ENCODE measurements around the gene PPP1R12B. TPM values are rescaled to one million over a fixed set of nuclear protein-coding genes. Genes with fewer than 3 reads are reported as not detected.
"Not testable (repeated sequence)": the region's sequence is repeated elsewhere in the genome, so short reads cannot be mapped to it uniquely, and the experiment has no call there.

Gene PPP1R12B
- total RNA-seq, 2 donors from 2014 or later = 18.2 to 33.0 TPM

- H3K27ac ChIP-seq = peak overlapping the region in 1 of 4 donors; percentile 26
- ATAC-seq = no peak
- no peaks in the 10 kb centered on the region for H3K9me3 ChIP-seq
- TF ChIP-seq CTCF (IDR thresholded peaks at IDR 0.05) (no peak), POLR2A (IDR thresholded peaks at IDR 0.05) (no peak)
- peaks cover 15% of the 10 kb centered on the region for H3K4me1 ChIP-seq
- WGBS, 2 donors = 43 to 47% methylated on average over 3 of the region's 3 CpGs
- no peak overlapping the region for H3K4me3 ChIP-seq
- H3K27me3 ChIP-seq = no peaks in the 10 kb centered on the region
- H3K36me3 ChIP-seq (replicated peaks in 1 of 2; ENCODE audit: insufficient read depth in 1 of 2, low read depth in 2 of 2) = peaks cover 2 to 4% of the 10 kb centered on the region in 2 donors
- intact Hi-C loops (cut with DNase I) = no loop called here
- no peak for DNase-seq
These were observed 84.9 kb downstream of the PPP1R12B start for GRCh38 chr1:202433155-202434043.

GRCh38 chr1:202434059-202434458, 85.6 kb downstream of the PPP1R12B start:
- H3K36me3 ChIP-seq (replicated peaks in 1 of 2; ENCODE audit: insufficient read depth in 1 of 2, low read depth in 2 of 2) = peaks cover 4 to 5% of the 10 kb centered on the region in 2 donors

GRCh38 chr1:202438393-202439174, 90.1 kb downstream of the PPP1R12B start:
- Histone ChIP-seq H3K27me3 (no peaks in the 10 kb centered on the region), H3K4me1 (peaks cover 6% of the 10 kb centered on the region), H3K27ac (no peak overlapping the region), H3K9me3 (no peaks in the 10 kb centered on the region), H3K36me3 (replicated peaks in 1 of 2; ENCODE audit: insufficient read depth in 1 of 2, low read depth in 2 of 2) (peaks cover 2 to 8% of the 10 kb centered on the region in 2 donors), H3K4me3 (no peak overlapping the region)
- intact Hi-C loops (cut with DNase I) = no loop called here
- DNase-seq (no peak), ATAC-seq (no peak)
- no peak for TF ChIP-seq CTCF (IDR thresholded peaks at IDR 0.05)
- TF ChIP-seq POLR2A (IDR thresholded peaks at IDR 0.05) = no peak
- WGBS, 2 donors = 95 to 97% methylated on average over 32 to 33 of the region's 37 CpGs

More at GRCh38 chr1:202434059-202434458, 85.6 kb downstream of the PPP1R12B start:
- no peak overlapping the region for H3K27ac ChIP-seq
- TF ChIP-seq POLR2A (IDR thresholded peaks at IDR 0.05) (no peak), CTCF (IDR thresholded peaks at IDR 0.05) (no peak)
- intact Hi-C loops (cut with DNase I) = no loop called here
- no peak overlapping the region for H3K4me3 ChIP-seq
- no peak for DNase-seq
- H3K4me1 ChIP-seq = peaks cover 15% of the 10 kb centered on the region
- H3K9me3 ChIP-seq = no peaks in the 10 kb centered on the region
- no peaks in the 10 kb centered on the region for H3K27me3 ChIP-seq
- ATAC-seq = no peak

- no peak overlapping the region for H3K27ac ChIP-seq
- H3K27me3 ChIP-seq = no peaks in the 10 kb centered on the region
- DNase-seq = no peak
- H3K4me1 ChIP-seq = no peaks in the 10 kb centered on the region
- 91 to 93% methylated on average over 12 to 14 of the region's 14 CpGs for WGBS, 2 donors
- no peaks in the 10 kb centered on the region for H3K9me3 ChIP-seq
- no peak overlapping the region for H3K4me3 ChIP-seq
- peaks cover 2 to 8% of the 10 kb centered on the region in 2 donors for H3K36me3 ChIP-seq (replicated peaks in 1 of 2; ENCODE audit: insufficient read depth in 1 of 2, low read depth in 2 of 2)
- TF ChIP-seq POLR2A (IDR thresholded peaks at IDR 0.05) (no peak), CTCF (IDR thresholded peaks at IDR 0.05) (no peak)
- intact Hi-C loops (cut with DNase I) = no loop called here
- ATAC-seq = no peak
These were observed 90.8 kb downstream of the PPP1R12B start for GRCh38 chr1:202439308-202439707.

GRCh38 chr1:202448140-202448539, 99.6 kb downstream of the PPP1R12B start:
- H3K27me3 ChIP-seq; ATAC-seq; intact Hi-C loops (cut with DNase I); H3K4me3 ChIP-seq; H3K4me1 ChIP-seq; DNase-seq; H3K27ac ChIP-seq; H3K36me3 ChIP-seq (replicated peaks in 1 of 2; ENCODE audit: insufficient read depth in 1 of 2, low read depth in 2 of 2); H3K9me3 ChIP-seq: not testable (repeated sequence)
- 81 to 88% methylated on average over 2 of the region's 2 CpGs for WGBS, 2 donors

- intact Hi-C loops (cut with DNase I); H3K36me3 ChIP-seq (replicated peaks in 1 of 2; ENCODE audit: insufficient read depth in 1 of 2, low read depth in 2 of 2); H3K27me3 ChIP-seq; DNase-seq; H3K27ac ChIP-seq; H3K9me3 ChIP-seq; H3K4me1 ChIP-seq; H3K4me3 ChIP-seq; ATAC-seq: not testable (repeated sequence)
- WGBS, 2 donors = 97% methylated on average over 16 of the region's 26 CpGs; no CpG with 5 or more reads in 1 of the 2 donors
These were observed 103.1 kb downstream of the PPP1R12B start for GRCh38 chr1:202451641-202452040.

Data from body of pancreas (tissue), 4 donors.